ENCODE data around the gene WAPL. TPM values are rescaled to one million over a fixed set of nuclear protein-coding genes. Genes with fewer than 3 reads are reported as not detected.

The WAPL gene
- polyA plus RNA-seq, 1 donor (not counting 4 experiments of a cell fraction or from before 2014, with no cell fraction given): 26.2 TPM

DNA sequence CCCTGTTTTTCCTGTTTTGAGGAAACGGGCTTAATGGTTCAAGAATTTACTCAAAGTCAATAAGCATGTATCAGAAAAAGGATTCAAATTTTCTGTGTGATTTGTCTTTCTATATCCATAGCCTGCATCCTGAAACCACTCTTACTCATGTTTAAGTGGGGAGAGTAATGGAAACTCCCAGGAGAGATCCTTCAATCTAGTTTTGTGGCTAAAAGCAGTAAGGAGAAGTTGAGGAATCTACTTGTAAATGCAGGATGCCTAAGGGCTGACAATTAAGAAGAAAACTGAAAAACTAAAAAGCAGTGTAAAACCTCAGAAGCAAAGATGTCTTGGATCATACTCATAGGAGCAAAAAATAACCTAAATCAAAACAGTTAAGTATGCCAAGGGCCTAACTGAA is 86.9 kb downstream of the WAPL start:
- no peak overlapping the region for H2AFZ ChIP-seq (ENCODE audit: control insufficient read depth, low read length)
- TF ChIP-seq EZH2 (IDR thresholded peaks at IDR 0.05; ENCODE audit: low read length) (no peak), CTCF (optimal IDR thresholded peaks at IDR 0.05 in 1 of 3, IDR thresholded peaks at IDR 0.05 in 1 of 3, conservative IDR thresholded peaks at IDR 0.05 in 1 of 3; ENCODE audit: extremely low read depth in 1 of 3, insufficient read depth in 2 of 3, low read length in 3 of 3) (no peak)
- dilution Hi-C loops (cut with MboI; ENCODE audit: extremely low pct_ligation_motif_present, low sequenced_read_pairs): no loop called here
- no peaks in the 10 kb centered on the region for H3K4me1 ChIP-seq (ENCODE audit: control insufficient read depth, extremely low read depth, insufficient read depth, low read length)
- H3K27me3 ChIP-seq (ENCODE audit: control insufficient read depth, extremely low read depth, insufficient read depth, low read length): no peaks in the 10 kb centered on the region
- no peak overlapping the region for H3K9ac ChIP-seq (ENCODE audit: control insufficient read depth, extremely low read depth, insufficient read depth, low read length)
- H3K27ac ChIP-seq (ENCODE audit: control insufficient read depth, insufficient read depth, low read length): no peak overlapping the region
- no peak for DNase-seq (ENCODE audit: low read depth, low spot score)
- H3K4me3 ChIP-seq (ENCODE audit: control insufficient read depth in 2 of 3, extremely low read depth in 1 of 3, insufficient read depth in 2 of 3, low read depth in 1 of 3, low read length in 3 of 3): no peak overlapping the region
- H3K79me2 ChIP-seq (ENCODE audit: control insufficient read depth, insufficient read depth, low read length): no peaks in the 10 kb centered on the region
- H3K9me3 ChIP-seq (ENCODE audit: control insufficient read depth, low read depth, low read length): no peaks in the 10 kb centered on the region
- FAIRE-seq: no peak
- H4K20me1 ChIP-seq (ENCODE audit: control insufficient read depth, extremely low read depth, insufficient read depth, low read length): no peaks in the 10 kb centered on the region
- H3K9me1 ChIP-seq (ENCODE audit: control insufficient read depth, extremely low read depth, insufficient read depth, low read length): no peaks in the 10 kb centered on the region
- no peak overlapping the region for H3K4me2 ChIP-seq (ENCODE audit: control insufficient read depth, extremely low read depth, insufficient read depth, low read depth, low read length)
- peaks cover 3 to 16% of the 10 kb centered on the region in 2 experiments for H3K36me3 ChIP-seq (ENCODE audit: control insufficient read depth in 2 of 2, extremely low read depth in 1 of 2, insufficient read depth in 2 of 2, low read length in 2 of 2)

DNA sequence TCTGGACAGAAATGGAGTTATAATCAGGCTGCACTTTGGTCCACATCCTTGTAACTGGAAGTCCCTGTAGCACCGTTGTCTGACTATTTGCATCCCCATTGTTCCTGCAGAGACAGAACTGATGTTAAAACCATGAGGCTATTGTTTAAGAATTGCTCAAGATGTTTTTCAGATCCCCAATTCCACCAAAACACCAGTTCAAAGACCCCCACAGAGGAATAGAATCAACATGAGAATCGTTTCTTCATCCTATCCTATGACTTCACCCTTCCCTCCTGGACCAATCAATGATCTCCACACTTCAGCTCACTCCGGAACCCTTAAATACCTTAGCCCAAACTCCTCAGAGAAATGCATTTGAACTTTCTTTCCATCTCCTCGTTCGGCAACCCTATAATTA is 97.9 kb downstream of the WAPL start:
- H3K27me3 ChIP-seq (ENCODE audit: control insufficient read depth, extremely low read depth, insufficient read depth, low read length): no peaks in the 10 kb centered on the region
- no peaks in the 10 kb centered on the region for H3K9me1 ChIP-seq (ENCODE audit: control insufficient read depth, extremely low read depth, insufficient read depth, low read length)
- no peaks in the 10 kb centered on the region for H3K36me3 ChIP-seq (ENCODE audit: control insufficient read depth in 2 of 2, extremely low read depth in 1 of 2, insufficient read depth in 2 of 2, low read length in 2 of 2)
- H3K4me3 ChIP-seq (ENCODE audit: control insufficient read depth in 2 of 3, extremely low read depth in 1 of 3, insufficient read depth in 2 of 3, low read depth in 1 of 3, low read length in 3 of 3): no peak overlapping the region
- no peak overlapping the region for H2AFZ ChIP-seq (ENCODE audit: control insufficient read depth, low read length)
- no peak for TF ChIP-seq CTCF (optimal IDR thresholded peaks at IDR 0.05 in 1 of 3, IDR thresholded peaks at IDR 0.05 in 1 of 3, conservative IDR thresholded peaks at IDR 0.05 in 1 of 3; ENCODE audit: extremely low read depth in 1 of 3, insufficient read depth in 2 of 3, low read length in 3 of 3)
- no peak for TF ChIP-seq EZH2 (IDR thresholded peaks at IDR 0.05; ENCODE audit: low read length)
- no peak overlapping the region for H3K4me2 ChIP-seq (ENCODE audit: control insufficient read depth, extremely low read depth, insufficient read depth, low read depth, low read length)
- no peaks in the 10 kb centered on the region for H3K9me3 ChIP-seq (ENCODE audit: control insufficient read depth, low read depth, low read length)
- no peaks in the 10 kb centered on the region for H3K79me2 ChIP-seq (ENCODE audit: control insufficient read depth, insufficient read depth, low read length)
- DNase-seq (ENCODE audit: low read depth, low spot score) (no peak), FAIRE-seq (no peak)
- H3K9ac ChIP-seq (ENCODE audit: control insufficient read depth, extremely low read depth, insufficient read depth, low read length): no peak overlapping the region
- H3K4me1 ChIP-seq (ENCODE audit: control insufficient read depth, extremely low read depth, insufficient read depth, low read length): no peaks in the 10 kb centered on the region
- dilution Hi-C loops (cut with MboI; ENCODE audit: extremely low pct_ligation_motif_present, low sequenced_read_pairs): no loop called here
- H3K27ac ChIP-seq (ENCODE audit: control insufficient read depth, insufficient read depth, low read length): no peak overlapping the region
- H4K20me1 ChIP-seq (ENCODE audit: control insufficient read depth, extremely low read depth, insufficient read depth, low read length): no peaks in the 10 kb centered on the region

Data from keratinocyte (primary cell).